Activated naive CD4-positive, alpha-beta T cell treated with anti-CD3 and anti-CD28 coated beads, Interleukin-2, amount 10 ng/mL, durations not matched to agents 7 days and 5 days (primary cell): ENCODE measurements around the gene AKT1S1.

Experiments
- CTCF ChIA-PET: fragments of 350-600 bp; sonication (Branson Sonifier 250); formaldehyde crosslinking; loops from one replicate; lab custom pipeline; 2021; ENCODE audit warnings: antibody characterized with exemption; lab: Charles Lee
- DNase-seq: peaks from one replicate; pipeline ENCODE4 v3.0.0-alpha.2; 2020
- H3K27ac Mint-ChIP-seq: one replicate; pipeline ENCODE4 v1.8.0; 2021; ENCODE audit warnings: mild to moderate bottlenecking, moderate library complexity, mixed read lengths
- H3K27me3 Mint-ChIP-seq: one replicate; pipeline ENCODE4 v1.8.0; 2021; ENCODE audit warnings: mild to moderate bottlenecking, mixed read lengths
- H3K36me3 Mint-ChIP-seq: one replicate; pipeline ENCODE4 v1.8.0; 2021; ENCODE audit warnings: mixed read lengths
- H3K4me1 Mint-ChIP-seq: one replicate; pipeline ENCODE4 v1.8.0; 2021; ENCODE audit warnings: mixed read lengths
- H3K4me3 Mint-ChIP-seq: one replicate; pipeline ENCODE4 v1.8.0; 2021; ENCODE audit warnings: mild to moderate bottlenecking, moderate library complexity, mixed read lengths
- H3K9me3 Mint-ChIP-seq: one replicate; pipeline ENCODE4 v1.8.0; 2021; ENCODE audit warnings: mixed read lengths

AKT1S1 gene

GRCh38 chr19:49882643-49883042 is 5.5 kb upstream of the AKT1S1 start:
- Mint-ChIP-seq H3K27ac (no peak overlapping the region), H3K36me3 (peaks cover 52% of the 10 kb centered on the region), H3K27me3 (no peaks in the 10 kb centered on the region), H3K4me3 (no peak overlapping the region), H3K9me3 (no peaks in the 10 kb centered on the region), H3K4me1 (peaks cover 15% of the 10 kb centered on the region)
- CTCF ChIA-PET: no interaction called here
- DNase-seq: no peak

GRCh38 chr19:49881672-49882394 is 4.7 kb upstream of the AKT1S1 start:
- H3K27me3 Mint-ChIP-seq: no peaks in the 10 kb centered on the region
- H3K4me1 Mint-ChIP-seq: peaks cover 15% of the 10 kb centered on the region
- H3K27ac Mint-ChIP-seq: peak overlapping the region; percentile 69
- DNase-seq: no peak
- CTCF ChIA-PET: interaction anchor here (1.0 kb wide), 1 partner anchor 14 kb away, joined by 3 read pairs; no protein-coding TSS in a partner anchor
- H3K4me3 Mint-ChIP-seq: no peak overlapping the region
- H3K36me3 Mint-ChIP-seq: peaks cover 52% of the 10 kb centered on the region
- H3K9me3 Mint-ChIP-seq: no peaks in the 10 kb centered on the region

DNA sequence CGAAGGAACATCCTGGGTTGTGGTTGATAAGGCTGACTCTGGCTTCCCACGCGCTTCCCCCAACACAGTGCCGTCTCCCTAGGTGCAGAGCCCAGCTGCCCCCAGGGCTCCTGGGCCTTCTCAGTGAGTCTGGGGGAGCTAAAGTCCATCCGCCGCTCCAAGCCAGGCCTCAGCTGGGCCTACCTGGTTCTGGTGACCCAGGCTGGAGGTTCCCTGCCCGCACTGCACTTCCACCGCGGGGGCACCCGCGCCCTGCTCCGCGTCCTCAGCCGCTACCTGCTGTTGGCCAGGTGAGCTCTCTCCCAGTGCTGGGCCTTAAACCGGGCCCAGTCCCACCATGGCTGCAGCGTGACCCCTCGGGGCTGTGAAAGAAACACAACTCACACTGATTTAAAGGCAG is 4.0 kb upstream of the AKT1S1 start:
- no peak overlapping the region for H3K4me3 Mint-ChIP-seq
- H3K27ac Mint-ChIP-seq: no peak overlapping the region
- no peaks in the 10 kb centered on the region for H3K9me3 Mint-ChIP-seq
- CTCF ChIA-PET: interaction anchor here (1.0 kb wide), 1 partner anchor 15 kb away, joined by 3 read pairs; no protein-coding TSS in a partner anchor
- no peak for DNase-seq
- peaks cover 49% of the 10 kb centered on the region for H3K36me3 Mint-ChIP-seq
- H3K4me1 Mint-ChIP-seq: peaks cover 15% of the 10 kb centered on the region
- no peaks in the 10 kb centered on the region for H3K27me3 Mint-ChIP-seq

DNA sequence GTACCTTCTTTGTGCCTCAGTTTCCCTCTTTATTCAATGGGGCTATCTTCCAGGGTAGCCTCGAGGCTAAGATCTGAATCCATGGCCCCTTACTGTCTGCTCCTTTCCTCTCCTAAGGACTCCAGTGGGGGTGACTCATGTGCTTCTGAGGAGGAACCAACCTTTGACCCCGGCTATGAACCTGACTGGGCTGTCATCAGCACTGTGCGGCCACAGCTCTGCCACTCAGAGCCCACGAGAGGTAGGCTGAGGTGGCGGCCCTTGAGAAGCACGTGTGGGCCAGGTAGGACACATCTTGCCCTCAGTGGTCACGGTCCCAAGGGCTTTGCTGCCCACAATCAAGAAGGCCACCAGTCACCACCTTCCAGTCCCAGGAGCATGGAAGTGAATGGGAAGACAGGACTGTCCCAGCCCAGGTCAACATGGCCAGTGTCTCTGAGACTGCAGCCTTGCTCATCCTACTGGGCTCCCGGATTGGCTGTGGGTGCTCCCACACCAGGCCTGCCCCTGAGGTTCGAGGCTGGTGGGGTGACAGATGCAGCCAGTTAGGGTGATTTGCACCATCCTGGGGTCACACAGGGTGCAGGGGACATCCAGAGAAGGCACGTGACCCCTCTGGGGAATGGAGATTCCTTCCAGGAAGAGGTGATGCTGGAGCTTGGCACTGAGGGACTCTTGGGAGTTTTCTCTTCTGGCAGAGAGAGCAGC is 3.2 kb upstream of the AKT1S1 start:
- DNase-seq: no peak
- Mint-ChIP-seq H3K4me1 (peaks cover 19% of the 10 kb centered on the region), H3K27ac (peak overlapping the region; percentile 33), H3K36me3 (peaks cover 45% of the 10 kb centered on the region), H3K9me3 (no peaks in the 10 kb centered on the region), H3K27me3 (no peaks in the 10 kb centered on the region), H3K4me3 (peak overlapping the region; percentile 21)
- CTCF ChIA-PET: no interaction called here

DNA sequence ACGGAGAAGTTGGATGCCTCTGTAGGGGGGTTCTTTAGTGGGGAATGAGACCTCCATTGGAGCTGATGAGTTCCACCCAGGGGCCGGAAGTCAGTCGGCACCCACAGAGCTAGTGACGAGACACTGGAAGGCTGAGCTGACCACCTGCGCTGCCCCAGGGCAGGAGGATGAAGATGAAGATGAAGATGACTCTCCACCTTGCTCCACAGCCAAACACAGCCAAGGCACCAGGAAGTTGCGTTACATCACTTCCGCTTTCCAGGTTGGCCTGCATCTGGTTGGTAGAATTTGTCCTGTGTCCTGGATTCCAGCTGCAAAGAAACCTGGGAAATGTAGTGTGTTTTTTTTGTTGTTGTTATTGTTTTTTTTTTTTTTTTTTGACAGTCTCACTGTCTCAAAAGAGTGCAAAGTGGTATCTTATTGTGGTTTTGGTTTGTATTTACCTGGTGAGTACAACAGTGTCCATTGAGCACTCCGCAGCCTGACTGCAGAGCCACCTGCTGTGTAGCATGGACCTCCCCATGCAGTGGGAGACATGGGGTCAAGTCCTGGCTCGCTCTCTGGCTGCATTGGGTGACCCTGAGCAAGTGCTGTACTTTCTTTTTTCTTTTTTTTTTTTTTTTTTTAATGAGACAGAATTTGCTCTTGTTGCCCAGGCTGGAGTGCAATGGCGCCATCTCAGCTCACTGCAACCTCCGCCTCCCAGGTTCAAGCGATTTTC is 2.2 kb upstream of the AKT1S1 start:
- H3K4me3 Mint-ChIP-seq: no peak overlapping the region
- CTCF ChIA-PET: no interaction called here
- H3K9me3 Mint-ChIP-seq: no peaks in the 10 kb centered on the region
- peaks cover 41% of the 10 kb centered on the region for H3K36me3 Mint-ChIP-seq
- H3K27me3 Mint-ChIP-seq: no peaks in the 10 kb centered on the region
- DNase-seq: peak; percentile 42
- peaks cover 26% of the 10 kb centered on the region for H3K4me1 Mint-ChIP-seq
- H3K27ac Mint-ChIP-seq: peak overlapping the region; percentile 70

- H3K36me3 Mint-ChIP-seq: peaks cover 38% of the 10 kb centered on the region
- H3K27ac Mint-ChIP-seq: peak overlapping the region; percentile 70
- DNase-seq: no peak
- H3K4me1 Mint-ChIP-seq: peaks cover 29% of the 10 kb centered on the region
- no peaks in the 10 kb centered on the region for H3K9me3 Mint-ChIP-seq
- H3K27me3 Mint-ChIP-seq: no peaks in the 10 kb centered on the region
- no peak overlapping the region for H3K4me3 Mint-ChIP-seq
- CTCF ChIA-PET: no interaction called here
These were observed 1.6 kb upstream of the AKT1S1 start for GRCh38 chr19:49878744-49879070.

- Mint-ChIP-seq H3K4me3 (no peak overlapping the region), H3K4me1 (peaks cover 29% of the 10 kb centered on the region), H3K9me3 (no peaks in the 10 kb centered on the region), H3K27ac (no peak overlapping the region), H3K36me3 (peaks cover 32% of the 10 kb centered on the region), H3K27me3 (no peaks in the 10 kb centered on the region)
- peak; percentile 99 for DNase-seq
- CTCF ChIA-PET: no interaction called here
These were observed 956 bp upstream of the AKT1S1 start for GRCh38 chr19:49877879-49878743.

- no peaks in the 10 kb centered on the region for H3K27me3 Mint-ChIP-seq
- DNase-seq: peak; percentile 98
- peaks cover 37% of the 10 kb centered on the region for H3K4me1 Mint-ChIP-seq
- CTCF ChIA-PET: interaction anchor here (0.8 kb wide), 1 partner anchor 159 kb away, joined by 4 read pairs; no protein-coding TSS in a partner anchor
- H3K4me3 Mint-ChIP-seq: no peak overlapping the region
- H3K27ac Mint-ChIP-seq: no peak overlapping the region
- no peaks in the 10 kb centered on the region for H3K9me3 Mint-ChIP-seq
- peaks cover 25% of the 10 kb centered on the region for H3K36me3 Mint-ChIP-seq
These were observed 634 bp downstream of the AKT1S1 start for GRCh38 chr19:49876422-49877019.

DNA sequence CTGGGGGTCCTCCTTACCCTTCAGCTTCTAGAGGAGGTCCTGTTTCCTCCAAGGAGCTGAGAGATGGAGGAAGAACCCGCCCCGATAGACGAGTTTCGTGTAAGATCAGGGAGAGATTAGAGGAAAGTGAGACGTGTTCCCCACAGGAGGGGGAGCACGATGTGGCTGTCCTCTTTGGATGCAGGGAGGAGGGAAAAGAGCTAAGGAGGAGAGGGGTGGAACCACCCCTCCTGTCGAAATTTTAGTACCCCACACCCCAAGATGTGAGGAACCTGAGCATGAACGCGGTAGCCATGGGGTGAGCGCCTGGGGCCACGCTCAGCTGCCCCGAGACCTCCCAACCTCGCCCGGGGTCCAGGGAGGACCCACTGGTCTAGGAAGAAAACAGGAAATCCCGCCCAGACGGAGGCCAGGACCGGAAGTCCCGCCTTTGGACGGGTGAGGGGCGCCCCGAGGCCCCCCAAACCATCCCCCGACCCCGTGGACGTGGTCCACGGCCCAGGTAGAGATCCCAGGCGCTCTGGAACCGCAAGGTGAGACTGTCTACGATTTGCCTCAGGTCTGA is 1.2 kb downstream of the AKT1S1 start:
- peaks cover 23% of the 10 kb centered on the region for H3K36me3 Mint-ChIP-seq

DNA sequence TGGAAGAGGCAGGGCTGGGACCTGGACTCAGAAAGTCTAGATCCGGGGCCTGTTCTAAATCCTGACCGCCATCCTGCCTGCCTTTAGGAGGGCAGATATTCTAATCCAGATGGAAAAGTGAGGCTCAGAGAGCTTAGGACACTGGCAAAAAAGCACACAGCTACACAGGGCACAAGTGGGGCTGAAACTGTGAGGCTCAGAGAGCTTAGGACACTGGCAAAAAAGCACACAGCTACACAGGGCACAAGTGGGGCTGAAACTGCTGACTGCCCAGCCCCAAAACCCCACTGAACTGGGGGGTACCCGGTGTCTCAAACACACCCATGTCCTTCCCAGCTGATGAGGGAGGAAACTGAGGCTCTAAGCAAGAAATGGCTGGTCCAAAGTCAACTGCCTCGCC is 2.0 kb downstream of the AKT1S1 start:
- no peaks in the 10 kb centered on the region for H3K27me3 Mint-ChIP-seq
- no peak overlapping the region for H3K27ac Mint-ChIP-seq
- H3K4me1 Mint-ChIP-seq: peaks cover 43% of the 10 kb centered on the region
- no peak for DNase-seq
- H3K9me3 Mint-ChIP-seq: no peaks in the 10 kb centered on the region
- CTCF ChIA-PET: no interaction called here
- peaks cover 23% of the 10 kb centered on the region for H3K36me3 Mint-ChIP-seq
- no peak overlapping the region for H3K4me3 Mint-ChIP-seq

More for the DNA sequence above, 1.2 kb downstream of the AKT1S1 start:
- no peak overlapping the region for H3K4me3 Mint-ChIP-seq
- H3K4me1 Mint-ChIP-seq: peaks cover 37% of the 10 kb centered on the region
- CTCF ChIA-PET: no interaction called here
- H3K27ac Mint-ChIP-seq: no peak overlapping the region
- H3K9me3 Mint-ChIP-seq: no peaks in the 10 kb centered on the region
- H3K27me3 Mint-ChIP-seq: no peaks in the 10 kb centered on the region
- DNase-seq: peak; percentile 78

- Mint-ChIP-seq H3K27me3 (no peaks in the 10 kb centered on the region), H3K9me3 (no peaks in the 10 kb centered on the region), H3K4me3 (no peak overlapping the region), H3K36me3 (peaks cover 21% of the 10 kb centered on the region), H3K27ac (no peak overlapping the region), H3K4me1 (peaks cover 45% of the 10 kb centered on the region)
- DNase-seq: no peak
- CTCF ChIA-PET: no interaction called here
These were observed 2.5 kb downstream of the AKT1S1 start for GRCh38 chr19:49874503-49875157.

DNA sequence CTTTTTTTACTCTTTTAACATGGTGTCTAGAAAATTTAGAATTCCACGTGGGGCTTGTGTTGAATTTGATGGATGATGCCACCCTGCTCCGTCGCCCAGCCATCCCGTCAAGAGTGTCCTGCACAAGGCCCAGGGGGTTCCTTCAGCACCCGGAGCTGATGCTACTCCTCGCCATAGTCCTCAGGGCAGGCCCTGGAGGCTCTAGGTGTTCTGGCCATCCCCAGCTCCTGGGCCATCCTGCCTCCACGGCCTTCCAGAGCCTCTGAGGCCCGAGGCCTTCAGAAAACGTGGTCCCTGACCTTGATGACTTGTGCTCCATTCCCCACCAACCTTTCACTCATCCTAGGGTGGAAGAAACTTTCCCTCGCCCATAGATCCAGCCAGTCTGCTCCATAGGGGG is 3.3 kb downstream of the AKT1S1 start:
- no peaks in the 10 kb centered on the region for H3K9me3 Mint-ChIP-seq
- CTCF ChIA-PET: no interaction called here
- no peak overlapping the region for H3K27ac Mint-ChIP-seq
- H3K36me3 Mint-ChIP-seq: peaks cover 14% of the 10 kb centered on the region
- peaks cover 39% of the 10 kb centered on the region for H3K4me1 Mint-ChIP-seq
- DNase-seq: no peak
- H3K4me3 Mint-ChIP-seq: no peak overlapping the region
- H3K27me3 Mint-ChIP-seq: no peaks in the 10 kb centered on the region

- CTCF ChIA-PET: no interaction called here
- Mint-ChIP-seq H3K4me3 (no peak overlapping the region), H3K4me1 (peaks cover 33% of the 10 kb centered on the region), H3K27me3 (no peaks in the 10 kb centered on the region), H3K36me3 (peaks cover 11% of the 10 kb centered on the region), H3K27ac (no peak overlapping the region), H3K9me3 (no peaks in the 10 kb centered on the region)
- no peak for DNase-seq
These were observed 4.0 kb downstream of the AKT1S1 start for GRCh38 chr19:49873129-49873521.
